CD4-positive, CD25-positive, alpha-beta regulatory T cell (primary cell): ENCODE measurements around the gene CEACAM21. TPM values are rescaled to one million over a fixed set of nuclear protein-coding genes. Genes with fewer than 3 reads are reported as not detected.

Source experiments
- ATAC-seq, 2 donors: fragments of 150-1000 bp; cut with Tn5 transposase; one replicate each; pipeline ENCODE4 v1.10.0; 2021; ENCODE audit warnings: low read depth in 2 of 2, moderate number of reproducible peaks in 2 of 2, moderate library complexity in 1 of 2
- DNase-seq, 3 donors: peaks; one replicate each; pipeline versions ENCODE4 v3.0.0 to v3.0.0-alpha.2; 2012 to 2022; ENCODE audit warnings: mixed read lengths in 1 of 3
- H3K27ac ChIP-seq: one replicate; pipeline ENCODE4 v1.7.0; 2013; ENCODE audit warnings: mild to moderate bottlenecking, low read length; ENCODE audit not compliant: insufficient read depth, poor library complexity, severe bottlenecking
- H3K27me3 ChIP-seq: one replicate; pipeline ENCODE4 v1.7.0; 2013; ENCODE audit warnings: low read length; ENCODE audit not compliant: control insufficient read depth, insufficient read depth
- H3K36me3 ChIP-seq: one replicate; pipeline ENCODE4 v1.7.0; 2013; ENCODE audit warnings: mild to moderate bottlenecking, low read length, moderate library complexity; ENCODE audit not compliant: control insufficient read depth, insufficient read depth
- H3K4me1 ChIP-seq: 2 replicates; pipeline ENCODE4 v1.7.0; 2013; ENCODE audit warnings: mild to moderate bottlenecking, low read length; ENCODE audit not compliant: insufficient read depth, control insufficient read depth, poor library complexity, severe bottlenecking
- H3K4me3 ChIP-seq: one replicate; pipeline ENCODE4 v1.7.0; 2013; ENCODE audit warnings: low read depth, mild to moderate bottlenecking, low read length, moderate library complexity
- H3K9me3 ChIP-seq, 2 experiments: 1 replicate in 1 of 2; 2 replicates in 1 of 2; pipeline ENCODE4 v1.7.0; 2013; ENCODE audit warnings: low read length in 2 of 2, mild to moderate bottlenecking in 1 of 2, moderate library complexity in 1 of 2; ENCODE audit not compliant: control insufficient read depth in 2 of 2
- H3K27ac Mint-ChIP-seq, 3 donors: one replicate each; pipeline ENCODE4 v1.8.0; 2020 to 2022; ENCODE audit warnings: mild to moderate bottlenecking in 3 of 3, mixed read lengths in 3 of 3, moderate library complexity in 2 of 3
- H3K27me3 Mint-ChIP-seq: one replicate; pipeline ENCODE4 v1.8.0; 2022; ENCODE audit warnings: mild to moderate bottlenecking, mixed read lengths
- H3K36me3 Mint-ChIP-seq: one replicate; pipeline ENCODE4 v1.8.0; 2020; ENCODE audit warnings: mixed read lengths
- H3K4me1 Mint-ChIP-seq, 4 donors: one replicate each; pipeline ENCODE4 v1.8.0; 2020 to 2022; ENCODE audit warnings: mixed read lengths in 4 of 4, mild to moderate bottlenecking in 1 of 4
- H3K4me3 Mint-ChIP-seq, 4 donors: one replicate each; pipeline ENCODE4 v1.8.0; 2020 to 2022; ENCODE audit warnings: mild to moderate bottlenecking in 4 of 4, mixed read lengths in 4 of 4, moderate library complexity in 3 of 4
- H3K9me3 Mint-ChIP-seq, 7 donors: one replicate each; pipeline ENCODE4 v1.8.0; 2020 to 2022; ENCODE audit warnings: mixed read lengths in 7 of 7, mild to moderate bottlenecking in 3 of 7, moderate library complexity in 2 of 7
- polyA plus RNA-seq, 4 donors: library from polyadenylated mRNA; unstranded; fragments of 300-500 nt; fragmentation: Illumina TruSeq; gene quantifications; one replicate each; pipeline ENCODE4 v1.2.3, GENCODE V29; 2021
- total RNA-seq: library from RNA; stranded (reverse); gene quantifications from one replicate; pipeline ENCODE4 v1.2.3, GENCODE V29; 2022

CEACAM21 gene
- total and polyA plus RNA-seq, 5 donors from 2014 or later: 39.1 to 58.6 (median 45.7) TPM

- H3K9me3 Mint-ChIP-seq: peaks cover 0 to 5% (median 2%) of the 10 kb centered on the region in 7 donors
- peaks cover 23 to 65% (median 41%) of the 10 kb centered on the region in 4 donors for H3K4me1 Mint-ChIP-seq
- no peak for DNase-seq
- H3K27ac ChIP-seq: no peak overlapping the region
- no peak for ATAC-seq
- peaks cover 7% of the 10 kb centered on the region for H3K27me3 ChIP-seq
- peaks cover 14% of the 10 kb centered on the region for H3K27me3 Mint-ChIP-seq
- peak overlapping the region in 1 of 3 donors; percentile 89 for H3K27ac Mint-ChIP-seq
- no peaks in the 10 kb centered on the region for H3K9me3 ChIP-seq
- H3K4me3 ChIP-seq: no peak overlapping the region
- no peaks in the 10 kb centered on the region for H3K36me3 Mint-ChIP-seq
- no peaks in the 10 kb centered on the region for H3K36me3 ChIP-seq
- H3K4me1 ChIP-seq: peaks cover 54% of the 10 kb centered on the region
- peak overlapping the region in 1 of 4 donors; percentile 80 for H3K4me3 Mint-ChIP-seq
These were observed 43.4 kb upstream of the CEACAM21 start for GRCh38 chr19:41532526-41532925.

- no peaks in the 10 kb centered on the region for H3K36me3 ChIP-seq
- peaks cover 54% of the 10 kb centered on the region for H3K4me1 ChIP-seq
- peaks cover 0 to 2% of the 10 kb centered on the region in 2 experiments for H3K9me3 ChIP-seq
- DNase-seq (no peak), ATAC-seq (no peak)
- Mint-ChIP-seq H3K36me3 (no peaks in the 10 kb centered on the region), H3K4me1 (peaks cover 27 to 65% (median 41%) of the 10 kb centered on the region in 4 donors), H3K27ac (peak overlapping the region; percentile 62 to 86 (median 76)), H3K9me3 (peaks cover 0 to 5% (median 2%) of the 10 kb centered on the region in 7 donors), H3K27me3 (peaks cover 8% of the 10 kb centered on the region), H3K4me3 (peak overlapping the region in 1 of 4 donors; percentile 1)
- peaks cover 2% of the 10 kb centered on the region for H3K27me3 ChIP-seq
- H3K4me3 ChIP-seq: peak overlapping the region; percentile 2
- no peak overlapping the region for H3K27ac ChIP-seq
These were observed 42.2 kb upstream of the CEACAM21 start for GRCh38 chr19:41533671-41534215.

GRCh38 chr19:41535029-41535622 is 40.8 kb upstream of the CEACAM21 start:
- no peaks in the 10 kb centered on the region for H3K36me3 Mint-ChIP-seq
- no peak for DNase-seq
- peaks cover 4% of the 10 kb centered on the region for H3K27me3 Mint-ChIP-seq
- H3K27ac ChIP-seq: peak overlapping the region; percentile 57
- H3K9me3 Mint-ChIP-seq: peaks cover 0 to 5% (median 0%) of the 10 kb centered on the region in 7 donors
- H3K4me1 Mint-ChIP-seq: peaks cover 24 to 57% (median 36%) of the 10 kb centered on the region in 4 donors
- peaks cover 0 to 2% of the 10 kb centered on the region in 2 experiments for H3K9me3 ChIP-seq
- no peaks in the 10 kb centered on the region for H3K36me3 ChIP-seq
- peak overlapping the region; percentile 76 for H3K4me3 ChIP-seq
- peak; percentile 22 to 32 for ATAC-seq
- no peaks in the 10 kb centered on the region for H3K27me3 ChIP-seq
- peak overlapping the region; percentile 83 to 89 (median 88) for H3K27ac Mint-ChIP-seq
- H3K4me1 ChIP-seq: peaks cover 54% of the 10 kb centered on the region
- peak overlapping the region; percentile 33 to 86 (median 80) for H3K4me3 Mint-ChIP-seq

DNA sequence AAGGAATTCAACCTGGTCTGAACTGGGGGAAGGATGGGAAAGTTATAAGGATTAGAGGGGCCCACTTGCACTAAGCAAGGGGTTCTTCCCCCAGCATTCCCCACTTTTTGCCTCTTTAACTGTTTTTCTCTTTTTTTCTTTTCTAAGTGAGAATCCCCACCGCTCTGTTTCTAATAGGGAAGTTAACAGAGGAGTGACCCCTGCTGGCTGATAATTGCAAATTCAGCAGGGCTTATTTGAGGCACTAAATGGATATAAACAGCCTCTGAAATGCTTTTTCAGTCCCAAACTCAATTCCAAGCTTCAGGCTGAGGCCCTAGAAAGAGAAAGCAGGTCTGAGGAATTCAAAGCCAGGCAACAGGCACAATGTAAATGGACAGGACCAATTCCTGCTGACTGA is 38.2 kb upstream of the CEACAM21 start:
- no peak overlapping the region for H3K27ac Mint-ChIP-seq
- H3K4me3 Mint-ChIP-seq: no peak overlapping the region
- peaks cover 0 to 2% of the 10 kb centered on the region in 2 experiments for H3K9me3 ChIP-seq
- DNase-seq: peak in 1 of 3 donors; percentile 75
- H3K27me3 Mint-ChIP-seq: peaks cover 4% of the 10 kb centered on the region
- no peak overlapping the region for H3K4me3 ChIP-seq
- no peak for ATAC-seq
- no peaks in the 10 kb centered on the region for H3K36me3 Mint-ChIP-seq
- H3K4me1 ChIP-seq: peaks cover 35% of the 10 kb centered on the region
- H3K9me3 Mint-ChIP-seq: peaks cover 0 to 2% (median 0%) of the 10 kb centered on the region in 7 donors
- H3K4me1 Mint-ChIP-seq: peaks cover 22 to 44% (median 28%) of the 10 kb centered on the region in 4 donors
- H3K27ac ChIP-seq: no peak overlapping the region
- peaks cover 2% of the 10 kb centered on the region for H3K27me3 ChIP-seq
- H3K36me3 ChIP-seq: no peaks in the 10 kb centered on the region

GRCh38 chr19:41540041-41540695 is 35.8 kb upstream of the CEACAM21 start:
- H3K4me1 ChIP-seq: peaks cover 33% of the 10 kb centered on the region
- H3K27ac ChIP-seq: no peak overlapping the region
- ATAC-seq (no peak), DNase-seq (no peak)
- peaks cover 0 to 2% of the 10 kb centered on the region in 2 experiments for H3K9me3 ChIP-seq
- no peak overlapping the region for H3K4me3 ChIP-seq
- Mint-ChIP-seq H3K4me1 (peaks cover 23 to 46% (median 26%) of the 10 kb centered on the region in 4 donors), H3K9me3 (no peaks in the 10 kb centered on the region), H3K36me3 (no peaks in the 10 kb centered on the region), H3K27ac (peak overlapping the region in 1 of 3 donors; percentile 28), H3K27me3 (peaks cover 4% of the 10 kb centered on the region), H3K4me3 (no peak overlapping the region)
- peaks cover 2% of the 10 kb centered on the region for H3K27me3 ChIP-seq
- no peaks in the 10 kb centered on the region for H3K36me3 ChIP-seq

GRCh38 chr19:41541990-41542584 is 33.9 kb upstream of the CEACAM21 start:
- ATAC-seq (peak; percentile 50 to 52), DNase-seq (peak; percentile 67 to 86 (median 74))
- H3K9me3 ChIP-seq: peaks cover 0 to 2% of the 10 kb centered on the region in 2 experiments
- H3K4me1 ChIP-seq: peaks cover 47% of the 10 kb centered on the region
- H3K27me3 ChIP-seq: peaks cover 2% of the 10 kb centered on the region
- peaks cover 31 to 53% (median 40%) of the 10 kb centered on the region in 4 donors for H3K4me1 Mint-ChIP-seq
- peak overlapping the region; percentile 27 for H3K27ac ChIP-seq
- no peaks in the 10 kb centered on the region for H3K36me3 ChIP-seq
- H3K27ac Mint-ChIP-seq: peak overlapping the region; percentile 0 to 92 (median 91)
- H3K4me3 ChIP-seq: no peak overlapping the region
- H3K9me3 Mint-ChIP-seq: no peaks in the 10 kb centered on the region
- H3K36me3 Mint-ChIP-seq: no peaks in the 10 kb centered on the region
- peak overlapping the region; percentile 1 to 48 (median 32) for H3K4me3 Mint-ChIP-seq
- H3K27me3 Mint-ChIP-seq: peaks cover 4% of the 10 kb centered on the region

- Histone ChIP-seq H3K4me1 (peaks cover 53% of the 10 kb centered on the region), H3K9me3 (peaks cover 0 to 2% of the 10 kb centered on the region in 2 experiments), H3K27ac (peak overlapping the region; percentile 27), H3K27me3 (peaks cover 2% of the 10 kb centered on the region), H3K4me3 (no peak overlapping the region), H3K36me3 (no peaks in the 10 kb centered on the region)
- Mint-ChIP-seq H3K27me3 (peaks cover 4% of the 10 kb centered on the region), H3K4me3 (no peak overlapping the region), H3K4me1 (peaks cover 29 to 56% (median 44%) of the 10 kb centered on the region in 4 donors), H3K9me3 (no peaks in the 10 kb centered on the region), H3K27ac (peak overlapping the region in 2 of 3 donors; percentile 0 to 91), H3K36me3 (no peaks in the 10 kb centered on the region)
- no peak for DNase-seq
- ATAC-seq: no peak
These were observed 33.3 kb upstream of the CEACAM21 start for GRCh38 chr19:41542622-41543021.
